ENCODE results near the gene ANXA7.
"Not testable (repeated sequence)": the region's sequence is repeated elsewhere in the genome, so short reads cannot be mapped to it uniquely, and the experiment has no call there.

DNA sequence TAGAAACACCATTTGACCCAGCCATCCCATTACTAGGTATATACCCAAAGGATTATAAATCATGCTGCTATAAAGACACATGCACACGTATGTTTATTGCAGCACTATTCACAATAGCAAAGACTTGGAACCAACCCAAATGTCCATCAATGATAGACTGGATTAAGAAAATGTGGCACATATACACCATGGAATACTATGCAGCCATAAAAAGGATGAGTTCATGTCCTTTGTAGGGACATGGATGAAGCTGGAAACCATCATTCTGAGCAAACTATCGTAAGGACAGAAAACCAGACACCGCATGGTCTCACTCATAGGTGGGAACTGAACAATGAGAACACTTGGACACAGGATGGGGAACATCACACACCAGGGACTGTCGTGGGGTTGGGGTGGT is 19.5 kb downstream of the ANXA7 start:
- not testable (repeated sequence) for TF ChIP-seq EP300, POLR2A (IDR thresholded peaks at IDR 0.05)

Data from ovary (tissue), 1 donor.